Vagina (tissue), 2 donors: ENCODE data around the gene CCT8.

ENCODE experiments used
- CTCF ChIP-seq, 3 experiments: fragments of 450-650 bp in 2 of 3; fragments of 200-600 bp in 1 of 3; sonication (generic) in 1 of 3; IDR thresholded peaks; one replicate each; pipeline ENCODE4 v1.5.1; 2017 to 2019; ENCODE audit warnings: antibody characterized with exemption in 3 of 3, mild to moderate bottlenecking in 2 of 3, moderate library complexity in 2 of 3
- POLR2A ChIP-seq, 2 donors: fragments of 450-650 bp; IDR thresholded peaks; one replicate each; pipeline ENCODE4 v1.6.1; 2017; ENCODE audit warnings: antibody characterized with exemption in 2 of 2, mild to moderate bottlenecking in 2 of 2, moderate library complexity in 2 of 2

GRCh38 chr21:29072873-29073221 is 601 bp downstream of the CCT8 start:
- no peak for TF ChIP-seq CTCF (IDR thresholded peaks at IDR 0.05)
- TF ChIP-seq POLR2A (IDR thresholded peaks at IDR 0.05) = no peak
